Uterus (tissue), 4 donors: ENCODE measurements around the gene PTCH1. TPM values are rescaled to one million over a fixed set of nuclear protein-coding genes. Genes with fewer than 3 reads are reported as not detected.

Experiments
- DNase-seq, 2 donors: peaks; one replicate each; pipeline ENCODE4 v3.0.0-alpha.2; 2019 to 2020
- H3K27ac ChIP-seq, 2 donors: fragments of 200-600 bp; sonication (generic); 1 replicate in 1 of 2; 2 replicates in 1 of 2; pipeline ENCODE4 v1.5.1; 2016 to 2018
- H3K27me3 ChIP-seq, 2 donors: fragments of 200-600 bp; sonication (generic); one replicate each; pipeline ENCODE4 v1.5.1; 2018 to 2019; ENCODE audit warnings: control low read depth in 1 of 2
- H3K36me3 ChIP-seq, 2 donors: fragments of 200-600 bp; sonication (generic); one replicate each; pipeline ENCODE4 v1.5.1; 2019; ENCODE audit warnings: control low read depth in 1 of 2
- H3K4me1 ChIP-seq, 2 donors: fragments of 200-600 bp; sonication (generic); one replicate each; pipeline ENCODE4 v1.5.1; 2018 to 2019; ENCODE audit warnings: control low read depth in 1 of 2
- H3K4me3 ChIP-seq, 2 donors: fragments of 200-600 bp; sonication (generic); 1 replicate in 1 of 2; 2 replicates in 1 of 2; pipeline ENCODE4 v1.5.1; 2018 to 2019; ENCODE audit warnings: mild to moderate bottlenecking in 1 of 2
- H3K9me3 ChIP-seq, 2 donors: fragments of 200-600 bp; sonication (generic); one replicate each; pipeline ENCODE4 v1.5.1; 2019; ENCODE audit warnings: control low read depth in 1 of 2
- POLR2A ChIP-seq, 2 donors: fragments of 450-650 bp; IDR thresholded peaks; one replicate each; pipeline ENCODE4 v1.6.1; 2016; ENCODE audit warnings: antibody characterized with exemption in 2 of 2, mild to moderate bottlenecking in 1 of 2, moderate library complexity in 1 of 2
- intact Hi-C: fragments of 100-400 bp; cut with DNase I; formaldehyde crosslinking; loops from one replicate; pipeline ENCODE4 v1.15.1; 2023; ENCODE audit warnings: low total_unique reads
- total RNA-seq, 4 donors: library from RNA; depleted of rRNA in 3 of 4; stranded (reverse); fragments of >200 nt in 3 of 4; gene quantifications; one replicate each; pipeline versions ENCODE4 v1.1.0 to v1.2.4, GENCODE V29; 2014 to 2023
- TF ChIP-seq, protein P1 (sequence below), 4 experiments: fragments of 200-600 bp in 2 of 4; fragments of 450-650 bp in 2 of 4; sonication (generic) in 2 of 4; IDR thresholded peaks; one replicate each; pipeline ENCODE4 v1.5.1; 2016 to 2019; ENCODE audit warnings: antibody characterized with exemption in 4 of 4, mild to moderate bottlenecking in 2 of 4, moderate library complexity in 1 of 4
- donor health status: DM: yes; HTN: yes; CAD: no.

Gene PTCH1
- total RNA-seq, 4 donors from 2014 or later: 7.4 to 24.6 (median 10.8) TPM

GRCh38 chr9:95493402-95493801 is 23.4 kb downstream of the PTCH1 start:
- intact Hi-C loops: no loop called here
- Histone ChIP-seq H3K4me3 (no peak overlapping the region), H3K27ac (no peak overlapping the region), H3K36me3 (no peaks in the 10 kb centered on the region), H3K4me1 (peaks cover 0 to 4% of the 10 kb centered on the region in 2 donors), H3K27me3 (no peaks in the 10 kb centered on the region), H3K9me3 (no peaks in the 10 kb centered on the region)
- DNase-seq: no peak
- TF ChIP-seq, protein P1, sequence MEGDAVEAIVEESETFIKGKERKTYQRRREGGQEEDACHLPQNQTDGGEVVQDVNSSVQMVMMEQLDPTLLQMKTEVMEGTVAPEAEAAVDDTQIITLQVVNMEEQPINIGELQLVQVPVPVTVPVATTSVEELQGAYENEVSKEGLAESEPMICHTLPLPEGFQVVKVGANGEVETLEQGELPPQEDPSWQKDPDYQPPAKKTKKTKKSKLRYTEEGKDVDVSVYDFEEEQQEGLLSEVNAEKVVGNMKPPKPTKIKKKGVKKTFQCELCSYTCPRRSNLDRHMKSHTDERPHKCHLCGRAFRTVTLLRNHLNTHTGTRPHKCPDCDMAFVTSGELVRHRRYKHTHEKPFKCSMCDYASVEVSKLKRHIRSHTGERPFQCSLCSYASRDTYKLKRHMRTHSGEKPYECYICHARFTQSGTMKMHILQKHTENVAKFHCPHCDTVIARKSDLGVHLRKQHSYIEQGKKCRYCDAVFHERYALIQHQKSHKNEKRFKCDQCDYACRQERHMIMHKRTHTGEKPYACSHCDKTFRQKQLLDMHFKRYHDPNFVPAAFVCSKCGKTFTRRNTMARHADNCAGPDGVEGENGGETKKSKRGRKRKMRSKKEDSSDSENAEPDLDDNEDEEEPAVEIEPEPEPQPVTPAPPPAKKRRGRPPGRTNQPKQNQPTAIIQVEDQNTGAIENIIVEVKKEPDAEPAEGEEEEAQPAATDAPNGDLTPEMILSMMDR (IDR thresholded peaks at IDR 0.05): no peak
- no peak for TF ChIP-seq POLR2A (IDR thresholded peaks at IDR 0.05)

DNA sequence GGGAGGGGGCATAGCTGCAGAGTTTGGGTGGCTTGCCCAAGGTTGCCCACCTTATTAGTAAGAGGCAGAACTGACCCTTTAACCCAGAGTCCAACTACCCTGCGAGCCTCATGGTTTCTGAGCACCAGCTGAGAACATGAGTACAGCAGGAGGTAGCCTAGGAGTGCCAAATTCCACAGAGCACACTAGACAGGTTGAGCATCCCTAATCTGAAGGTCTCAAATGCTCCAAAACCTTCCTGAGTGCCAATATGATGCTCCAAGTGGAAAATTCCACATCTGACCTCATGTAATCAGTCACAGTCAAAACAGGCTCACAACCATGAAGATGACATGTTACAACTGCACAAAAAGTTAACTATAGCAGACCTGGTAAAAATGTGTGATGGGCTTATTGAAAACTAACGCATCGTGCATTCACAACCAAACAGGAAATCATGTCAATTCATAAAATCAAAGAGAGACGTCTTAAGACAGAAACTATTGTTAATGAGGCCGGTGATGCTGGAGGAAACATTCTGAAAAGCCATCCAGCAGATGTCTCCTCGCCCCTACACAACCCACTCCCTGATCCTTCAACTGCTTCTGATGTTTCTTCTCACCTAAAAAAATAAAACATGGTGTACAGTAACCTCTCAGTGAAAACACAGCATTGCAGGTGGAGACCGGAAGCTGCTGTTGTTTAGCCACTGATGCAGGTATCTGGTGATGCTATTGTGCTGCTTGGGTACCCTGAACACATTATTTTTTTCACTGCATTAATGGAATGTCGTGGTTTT is 25.0 kb downstream of the PTCH1 start:
- no peaks in the 10 kb centered on the region for H3K9me3 ChIP-seq
- no peaks in the 10 kb centered on the region for H3K36me3 ChIP-seq
- no peak overlapping the region for H3K4me3 ChIP-seq
- TF ChIP-seq POLR2A (IDR thresholded peaks at IDR 0.05): no peak
- TF ChIP-seq, protein P1 (IDR thresholded peaks at IDR 0.05): no peak
- intact Hi-C loops: no loop called here
- H3K4me1 ChIP-seq: no peaks in the 10 kb centered on the region
- H3K27ac ChIP-seq: no peak overlapping the region
- no peaks in the 10 kb centered on the region for H3K27me3 ChIP-seq
- no peak for DNase-seq

GRCh38 chr9:95488954-95489353 is 27.8 kb downstream of the PTCH1 start:
- Histone ChIP-seq H3K9me3 (no peaks in the 10 kb centered on the region), H3K36me3 (no peaks in the 10 kb centered on the region), H3K4me1 (no peaks in the 10 kb centered on the region), H3K4me3 (no peak overlapping the region), H3K27ac (no peak overlapping the region), H3K27me3 (no peaks in the 10 kb centered on the region)
- intact Hi-C loops: no loop called here
- DNase-seq: no peak
- no peak for TF ChIP-seq POLR2A (IDR thresholded peaks at IDR 0.05)
- TF ChIP-seq, protein P1 (IDR thresholded peaks at IDR 0.05): no peak

- DNase-seq: no peak
- H3K27ac ChIP-seq: no peak overlapping the region
- H3K9me3 ChIP-seq: no peaks in the 10 kb centered on the region
- intact Hi-C loops: no loop called here
- no peaks in the 10 kb centered on the region for H3K36me3 ChIP-seq
- no peaks in the 10 kb centered on the region for H3K27me3 ChIP-seq
- H3K4me3 ChIP-seq: no peak overlapping the region
- no peaks in the 10 kb centered on the region for H3K4me1 ChIP-seq
- TF ChIP-seq, protein P1 (IDR thresholded peaks at IDR 0.05): no peak
- no peak for TF ChIP-seq POLR2A (IDR thresholded peaks at IDR 0.05)
Measured at GRCh38 chr9:95486318-95486717, 30.5 kb downstream of the PTCH1 start.

GRCh38 chr9:95484225-95484624 is 32.5 kb downstream of the PTCH1 start:
- no peak overlapping the region for H3K4me3 ChIP-seq
- H3K27ac ChIP-seq: no peak overlapping the region
- H3K27me3 ChIP-seq: no peaks in the 10 kb centered on the region
- no peak for TF ChIP-seq POLR2A (IDR thresholded peaks at IDR 0.05)
- TF ChIP-seq, protein P1 (IDR thresholded peaks at IDR 0.05): no peak
- intact Hi-C loops: no loop called here
- no peak for DNase-seq
- no peaks in the 10 kb centered on the region for H3K9me3 ChIP-seq
- no peaks in the 10 kb centered on the region for H3K36me3 ChIP-seq
- H3K4me1 ChIP-seq: no peaks in the 10 kb centered on the region
